ENCODE results near the gene NDUFS8. TPM values are rescaled to one million over a fixed set of nuclear protein-coding genes. Genes with fewer than 3 reads are reported as not detected.

NDUFS8 gene
- total and polyA plus RNA-seq, 4 donors, result 61.2 to 148 (median 106) TPM

DNA sequence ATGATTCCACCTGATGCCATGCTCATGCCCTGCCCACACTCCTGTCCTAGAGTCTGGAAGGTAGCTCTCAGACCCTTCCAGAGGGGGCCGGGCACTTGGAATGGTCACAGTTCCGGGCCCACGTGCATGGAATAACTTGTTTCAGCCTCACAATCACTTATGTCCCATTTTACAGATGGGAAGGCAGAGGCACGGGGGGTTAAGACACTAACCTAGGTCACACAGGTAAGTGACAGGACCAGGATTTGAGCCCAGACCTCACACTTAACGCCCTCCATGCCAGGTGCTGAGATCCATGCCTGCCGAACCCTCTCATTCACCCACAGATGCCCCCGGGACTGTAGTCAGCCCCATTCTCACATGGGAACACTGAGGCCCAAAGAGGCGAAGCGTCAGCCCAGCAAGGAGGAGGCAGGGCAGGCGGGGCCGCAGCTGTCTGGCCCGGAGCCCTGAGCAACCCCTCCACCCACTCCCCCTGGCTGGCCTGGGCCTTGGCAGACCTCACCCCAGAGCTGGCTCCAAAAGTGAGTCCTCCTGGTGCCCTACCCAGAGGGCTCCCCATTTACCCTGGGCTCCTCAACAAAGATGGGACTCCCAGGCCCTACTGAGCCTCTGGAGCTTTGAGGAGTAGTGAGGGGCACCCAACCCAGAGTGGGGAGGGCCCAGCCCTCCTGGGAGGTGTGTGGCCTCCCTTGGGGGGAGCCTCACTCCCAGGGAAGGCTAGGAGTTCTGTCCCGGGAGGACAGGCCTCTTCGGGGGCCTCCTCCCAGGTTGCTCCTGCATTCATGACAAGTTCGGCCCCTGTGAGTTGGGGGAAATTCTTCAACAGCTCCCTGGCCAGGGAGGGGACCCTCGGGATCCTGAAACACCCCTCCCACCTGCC lies 22.7 kb upstream of the NDUFS8 start (continued):
- TF ChIP-seq, protein P1, sequence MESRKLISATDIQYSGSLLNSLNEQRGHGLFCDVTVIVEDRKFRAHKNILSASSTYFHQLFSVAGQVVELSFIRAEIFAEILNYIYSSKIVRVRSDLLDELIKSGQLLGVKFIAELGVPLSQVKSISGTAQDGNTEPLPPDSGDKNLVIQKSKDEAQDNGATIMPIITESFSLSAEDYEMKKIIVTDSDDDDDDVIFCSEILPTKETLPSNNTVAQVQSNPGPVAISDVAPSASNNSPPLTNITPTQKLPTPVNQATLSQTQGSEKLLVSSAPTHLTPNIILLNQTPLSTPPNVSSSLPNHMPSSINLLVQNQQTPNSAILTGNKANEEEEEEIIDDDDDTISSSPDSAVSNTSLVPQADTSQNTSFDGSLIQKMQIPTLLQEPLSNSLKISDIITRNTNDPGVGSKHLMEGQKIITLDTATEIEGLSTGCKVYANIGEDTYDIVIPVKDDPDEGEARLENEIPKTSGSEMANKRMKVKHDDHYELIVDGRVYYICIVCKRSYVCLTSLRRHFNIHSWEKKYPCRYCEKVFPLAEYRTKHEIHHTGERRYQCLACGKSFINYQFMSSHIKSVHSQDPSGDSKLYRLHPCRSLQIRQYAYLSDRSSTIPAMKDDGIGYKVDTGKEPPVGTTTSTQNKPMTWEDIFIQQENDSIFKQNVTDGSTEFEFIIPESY (IDR thresholded peaks at IDR 0.05), result no peak
- no peak for TF ChIP-seq GABPA (IDR thresholded peaks at IDR 0.05 in 1 of 2, conservative IDR thresholded peaks at IDR 0.05 in 1 of 2)
- no peak for TF ChIP-seq JUND (IDR thresholded peaks at IDR 0.05)

DNA sequence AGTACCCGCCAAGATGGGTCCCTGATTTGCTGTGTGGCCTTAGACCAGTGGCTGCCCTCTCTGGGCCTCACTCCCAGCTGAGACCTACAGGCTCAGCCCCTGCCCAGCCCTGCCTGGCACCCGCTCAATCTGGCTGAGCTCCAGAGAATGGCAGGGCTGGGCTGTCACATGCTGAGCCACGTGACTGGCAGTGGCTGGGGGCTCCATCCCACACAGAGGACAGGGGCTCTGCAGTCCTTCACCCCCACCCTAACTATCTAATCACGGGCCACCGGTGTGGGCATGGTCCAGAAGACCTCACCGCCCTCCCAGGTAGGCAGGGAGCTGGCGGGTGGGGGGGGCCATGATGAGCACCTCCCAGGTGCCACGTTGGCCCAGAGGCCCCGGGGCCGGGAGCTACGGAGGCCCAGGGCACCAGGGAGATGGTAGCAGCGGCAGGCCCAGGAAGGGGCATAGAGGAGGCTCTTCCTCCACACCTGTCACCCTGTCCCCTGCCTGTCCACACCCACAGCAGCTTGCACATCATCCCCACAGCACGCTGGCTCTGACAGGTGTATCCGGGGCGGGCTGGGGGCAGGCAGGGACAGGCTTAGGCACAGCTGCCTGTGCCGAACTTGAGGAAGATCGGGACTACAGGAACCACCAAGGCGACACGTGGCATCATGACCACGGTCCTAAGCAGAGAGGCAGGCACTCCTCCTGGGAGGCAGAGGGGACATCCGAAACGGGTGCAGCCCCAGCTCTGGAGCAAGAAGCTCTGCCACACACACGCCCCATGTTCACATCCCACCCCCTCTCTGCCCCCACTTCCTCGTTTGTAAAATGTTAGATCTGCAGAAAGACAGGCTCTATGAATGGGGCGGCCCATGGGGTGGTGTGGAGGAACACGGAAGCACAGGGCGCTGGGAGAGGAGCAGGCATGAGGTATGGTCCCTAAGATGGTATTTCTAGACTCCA lies 21.8 kb upstream of the NDUFS8 start:
- 66% methylated on average over 27 of the region's 27 CpGs for WGBS
- Histone ChIP-seq H3K27me3 (ENCODE audit: control insufficient read depth in 4 of 4, insufficient read depth in 4 of 4, low read length in 3 of 4) (no peaks in the 10 kb centered on the region), H3K36me3 (ENCODE audit: control insufficient read depth in 4 of 4, insufficient read depth in 3 of 4, low read depth in 1 of 4, low read length in 3 of 4) (no peaks in the 10 kb centered on the region), H3K27ac (ENCODE audit: low read depth in 1 of 2, low read length in 2 of 2) (no peak overlapping the region), H3K9me3 (ENCODE audit: control insufficient read depth in 4 of 4, low read length in 3 of 4) (no peaks in the 10 kb centered on the region), H3K4me1 (ENCODE audit: control insufficient read depth in 4 of 4, insufficient read depth in 4 of 4, low read length in 3 of 4) (peaks cover 5 to 34% (median 22%) of the 10 kb centered on the region in 4 donors), H3K4me3 (ENCODE audit: low read depth in 1 of 3, low read length in 3 of 3) (no peak overlapping the region), H3K9ac (ENCODE audit: low read depth in 1 of 2, low read length in 2 of 2) (no peak overlapping the region)
- no peak for DNase-seq (ENCODE audit: low spot score)
- no peak for TF ChIP-seq FOXA2 (IDR thresholded peaks at IDR 0.05)
- no peak for TF ChIP-seq RXRA (IDR thresholded peaks at IDR 0.05)
- TF ChIP-seq, protein P1 (IDR thresholded peaks at IDR 0.05), result no peak
- TF ChIP-seq FOXA1 (IDR thresholded peaks at IDR 0.05), result no peak
- no peak for TF ChIP-seq HNF4A (conservative IDR thresholded peaks at IDR 0.05)
- TF ChIP-seq, protein P2, sequence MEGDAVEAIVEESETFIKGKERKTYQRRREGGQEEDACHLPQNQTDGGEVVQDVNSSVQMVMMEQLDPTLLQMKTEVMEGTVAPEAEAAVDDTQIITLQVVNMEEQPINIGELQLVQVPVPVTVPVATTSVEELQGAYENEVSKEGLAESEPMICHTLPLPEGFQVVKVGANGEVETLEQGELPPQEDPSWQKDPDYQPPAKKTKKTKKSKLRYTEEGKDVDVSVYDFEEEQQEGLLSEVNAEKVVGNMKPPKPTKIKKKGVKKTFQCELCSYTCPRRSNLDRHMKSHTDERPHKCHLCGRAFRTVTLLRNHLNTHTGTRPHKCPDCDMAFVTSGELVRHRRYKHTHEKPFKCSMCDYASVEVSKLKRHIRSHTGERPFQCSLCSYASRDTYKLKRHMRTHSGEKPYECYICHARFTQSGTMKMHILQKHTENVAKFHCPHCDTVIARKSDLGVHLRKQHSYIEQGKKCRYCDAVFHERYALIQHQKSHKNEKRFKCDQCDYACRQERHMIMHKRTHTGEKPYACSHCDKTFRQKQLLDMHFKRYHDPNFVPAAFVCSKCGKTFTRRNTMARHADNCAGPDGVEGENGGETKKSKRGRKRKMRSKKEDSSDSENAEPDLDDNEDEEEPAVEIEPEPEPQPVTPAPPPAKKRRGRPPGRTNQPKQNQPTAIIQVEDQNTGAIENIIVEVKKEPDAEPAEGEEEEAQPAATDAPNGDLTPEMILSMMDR (IDR thresholded peaks at IDR 0.05; ENCODE audit: low read depth, low read length, missing input control), result no peak
- TF ChIP-seq, protein P3, sequence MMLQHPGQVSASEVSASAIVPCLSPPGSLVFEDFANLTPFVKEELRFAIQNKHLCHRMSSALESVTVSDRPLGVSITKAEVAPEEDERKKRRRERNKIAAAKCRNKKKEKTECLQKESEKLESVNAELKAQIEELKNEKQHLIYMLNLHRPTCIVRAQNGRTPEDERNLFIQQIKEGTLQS (IDR thresholded peaks at IDR 0.05), result no peak
- TF ChIP-seq GABPA (IDR thresholded peaks at IDR 0.05 in 1 of 2, conservative IDR thresholded peaks at IDR 0.05 in 1 of 2), result no peak
- no peak for TF ChIP-seq RAD21 (IDR thresholded peaks at IDR 0.05)
- no peak for TF ChIP-seq TAF1 (conservative IDR thresholded peaks at IDR 0.05)
- no peak for TF ChIP-seq SP1 (IDR thresholded peaks at IDR 0.05)
- TF ChIP-seq, protein P4, sequence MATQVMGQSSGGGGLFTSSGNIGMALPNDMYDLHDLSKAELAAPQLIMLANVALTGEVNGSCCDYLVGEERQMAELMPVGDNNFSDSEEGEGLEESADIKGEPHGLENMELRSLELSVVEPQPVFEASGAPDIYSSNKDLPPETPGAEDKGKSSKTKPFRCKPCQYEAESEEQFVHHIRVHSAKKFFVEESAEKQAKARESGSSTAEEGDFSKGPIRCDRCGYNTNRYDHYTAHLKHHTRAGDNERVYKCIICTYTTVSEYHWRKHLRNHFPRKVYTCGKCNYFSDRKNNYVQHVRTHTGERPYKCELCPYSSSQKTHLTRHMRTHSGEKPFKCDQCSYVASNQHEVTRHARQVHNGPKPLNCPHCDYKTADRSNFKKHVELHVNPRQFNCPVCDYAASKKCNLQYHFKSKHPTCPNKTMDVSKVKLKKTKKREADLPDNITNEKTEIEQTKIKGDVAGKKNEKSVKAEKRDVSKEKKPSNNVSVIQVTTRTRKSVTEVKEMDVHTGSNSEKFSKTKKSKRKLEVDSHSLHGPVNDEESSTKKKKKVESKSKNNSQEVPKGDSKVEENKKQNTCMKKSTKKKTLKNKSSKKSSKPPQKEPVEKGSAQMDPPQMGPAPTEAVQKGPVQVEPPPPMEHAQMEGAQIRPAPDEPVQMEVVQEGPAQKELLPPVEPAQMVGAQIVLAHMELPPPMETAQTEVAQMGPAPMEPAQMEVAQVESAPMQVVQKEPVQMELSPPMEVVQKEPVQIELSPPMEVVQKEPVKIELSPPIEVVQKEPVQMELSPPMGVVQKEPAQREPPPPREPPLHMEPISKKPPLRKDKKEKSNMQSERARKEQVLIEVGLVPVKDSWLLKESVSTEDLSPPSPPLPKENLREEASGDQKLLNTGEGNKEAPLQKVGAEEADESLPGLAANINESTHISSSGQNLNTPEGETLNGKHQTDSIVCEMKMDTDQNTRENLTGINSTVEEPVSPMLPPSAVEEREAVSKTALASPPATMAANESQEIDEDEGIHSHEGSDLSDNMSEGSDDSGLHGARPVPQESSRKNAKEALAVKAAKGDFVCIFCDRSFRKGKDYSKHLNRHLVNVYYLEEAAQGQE (IDR thresholded peaks at IDR 0.05), result no peak
- TF ChIP-seq JUND (IDR thresholded peaks at IDR 0.05), result no peak
- TF ChIP-seq, protein P5, sequence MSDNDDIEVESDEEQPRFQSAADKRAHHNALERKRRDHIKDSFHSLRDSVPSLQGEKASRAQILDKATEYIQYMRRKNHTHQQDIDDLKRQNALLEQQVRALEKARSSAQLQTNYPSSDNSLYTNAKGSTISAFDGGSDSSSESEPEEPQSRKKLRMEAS (IDR thresholded peaks at IDR 0.05), result no peak
- TF ChIP-seq EGR1 (IDR thresholded peaks at IDR 0.05; ENCODE audit: low read depth in 2 of 2), result no peak
- TF ChIP-seq NR2F2 (IDR thresholded peaks at IDR 0.05), result no peak
- no peak for TF ChIP-seq HNF4G (IDR thresholded peaks at IDR 0.05)

Measured in liver (tissue), 9 donors.